Vagina (tissue), 2 donors: ENCODE results near the gene SHLD1.

ENCODE experiments used
- CTCF ChIP-seq, 3 experiments: fragments of 450-650 bp in 2 of 3; fragments of 200-600 bp in 1 of 3; sonication (generic) in 1 of 3; IDR thresholded peaks; one replicate each; pipeline ENCODE4 v1.5.1; 2017 to 2019; ENCODE audit warnings: antibody characterized with exemption in 3 of 3, mild to moderate bottlenecking in 2 of 3, moderate library complexity in 2 of 3
- POLR2A ChIP-seq, 2 donors: fragments of 450-650 bp; IDR thresholded peaks; one replicate each; pipeline ENCODE4 v1.6.1; 2017; ENCODE audit warnings: antibody characterized with exemption in 2 of 2, mild to moderate bottlenecking in 2 of 2, moderate library complexity in 2 of 2

- TF ChIP-seq CTCF (IDR thresholded peaks at IDR 0.05) (no peak), POLR2A (IDR thresholded peaks at IDR 0.05) (no peak)
These were observed 121.5 kb downstream of the SHLD1 start for GRCh38 chr20:5871459-5872410.
